NB4 (cell line): ENCODE measurements around the gene JPH3.
"Not testable (repeated sequence)": the region's sequence is repeated elsewhere in the genome, so short reads cannot be mapped to it uniquely, and the experiment has no call there.

Experiments used
- DNase-seq: peaks from one replicate; pipeline ENCODE4 v3.0.0; 2010; ENCODE audit warnings: low read depth
- H3K4me3 ChIP-seq: one replicate; pipeline ENCODE4 v1.5.1; 2011; ENCODE audit warnings: mild to moderate bottlenecking, low read depth, low read length, moderate library complexity
- MYC ChIP-seq: IDR thresholded peaks from 2 replicates; pipeline ENCODE4 v1.6.1; 2011; ENCODE audit warnings: low read depth, low read length
- POLR2A ChIP-seq: IDR thresholded peaks from 2 replicates; pipeline ENCODE4 v1.6.1; 2011; ENCODE audit warnings: mild to moderate bottlenecking; ENCODE audit not compliant: insufficient read length; ENCODE audit errors: extremely low read depth
- TF ChIP-seq, protein P1 (sequence below): IDR thresholded peaks from one replicate; pipeline ENCODE4 v1.5.1; 2012; ENCODE audit warnings: low read depth, low read length
- TF ChIP-seq, protein P2 (sequence below): IDR thresholded peaks from 2 replicates; pipeline ENCODE4 v1.6.1; 2011; ENCODE audit warnings: low read depth, low read length

JPH3 gene

GRCh38 chr16:87715231-87715630 is 112.9 kb downstream of the JPH3 start:
- H3K4me3 ChIP-seq: no peak overlapping the region
- no peak for DNase-seq
- TF ChIP-seq, protein P1, sequence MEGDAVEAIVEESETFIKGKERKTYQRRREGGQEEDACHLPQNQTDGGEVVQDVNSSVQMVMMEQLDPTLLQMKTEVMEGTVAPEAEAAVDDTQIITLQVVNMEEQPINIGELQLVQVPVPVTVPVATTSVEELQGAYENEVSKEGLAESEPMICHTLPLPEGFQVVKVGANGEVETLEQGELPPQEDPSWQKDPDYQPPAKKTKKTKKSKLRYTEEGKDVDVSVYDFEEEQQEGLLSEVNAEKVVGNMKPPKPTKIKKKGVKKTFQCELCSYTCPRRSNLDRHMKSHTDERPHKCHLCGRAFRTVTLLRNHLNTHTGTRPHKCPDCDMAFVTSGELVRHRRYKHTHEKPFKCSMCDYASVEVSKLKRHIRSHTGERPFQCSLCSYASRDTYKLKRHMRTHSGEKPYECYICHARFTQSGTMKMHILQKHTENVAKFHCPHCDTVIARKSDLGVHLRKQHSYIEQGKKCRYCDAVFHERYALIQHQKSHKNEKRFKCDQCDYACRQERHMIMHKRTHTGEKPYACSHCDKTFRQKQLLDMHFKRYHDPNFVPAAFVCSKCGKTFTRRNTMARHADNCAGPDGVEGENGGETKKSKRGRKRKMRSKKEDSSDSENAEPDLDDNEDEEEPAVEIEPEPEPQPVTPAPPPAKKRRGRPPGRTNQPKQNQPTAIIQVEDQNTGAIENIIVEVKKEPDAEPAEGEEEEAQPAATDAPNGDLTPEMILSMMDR: no peak

GRCh38 chr16:87715658-87716057 is 113.3 kb downstream of the JPH3 start:
- H3K4me3 ChIP-seq: no peak overlapping the region
- no peak for DNase-seq

DNA sequence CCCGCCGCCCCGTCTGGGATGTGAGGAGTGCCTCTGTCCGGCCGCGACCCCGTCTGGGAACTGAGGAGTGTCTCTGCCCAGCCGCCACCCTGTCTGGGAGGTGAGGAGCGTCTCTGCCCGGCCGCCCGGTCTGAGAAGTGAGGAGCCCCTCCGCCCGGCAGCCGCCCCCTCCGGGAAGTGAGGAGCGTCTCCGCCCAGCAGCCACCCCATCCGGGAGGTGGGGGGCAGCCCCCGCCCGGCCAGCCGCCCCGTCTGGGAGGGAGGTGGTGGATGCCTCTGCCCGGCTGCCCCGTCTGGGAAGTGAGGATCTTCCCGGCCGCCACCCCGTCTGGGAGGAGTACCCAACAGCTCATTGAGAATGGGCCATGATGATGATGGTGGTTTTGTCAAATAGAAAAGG is 116.5 kb downstream of the JPH3 start:
- not testable (repeated sequence) for DNase-seq, H3K4me3 ChIP-seq

More at GRCh38 chr16:87715658-87716057, 113.3 kb downstream of the JPH3 start:
- TF ChIP-seq, protein P2, sequence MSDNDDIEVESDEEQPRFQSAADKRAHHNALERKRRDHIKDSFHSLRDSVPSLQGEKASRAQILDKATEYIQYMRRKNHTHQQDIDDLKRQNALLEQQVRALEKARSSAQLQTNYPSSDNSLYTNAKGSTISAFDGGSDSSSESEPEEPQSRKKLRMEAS: no peak
- TF ChIP-seq POLR2A: no peak
- TF ChIP-seq MYC: no peak
- TF ChIP-seq, protein P1: no peak

DNA sequence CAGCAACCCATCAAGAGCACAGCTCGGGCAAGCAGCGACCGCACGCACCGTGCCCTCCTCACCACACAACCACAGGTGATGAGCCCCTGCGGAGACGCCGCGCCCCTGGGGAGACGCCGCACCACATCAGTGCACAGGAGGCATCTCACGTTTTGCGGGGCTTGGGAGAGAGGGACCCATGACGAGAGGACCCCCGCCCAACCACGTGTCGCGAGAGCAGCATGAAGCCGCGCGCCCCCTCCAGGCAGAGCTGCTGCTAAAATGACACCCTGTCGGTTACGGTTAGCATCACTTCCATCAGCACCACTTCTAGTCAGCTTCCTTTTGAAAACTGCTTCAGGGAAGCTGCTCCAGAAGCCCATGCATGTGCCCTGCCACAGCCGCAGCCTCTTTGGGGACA is 118.1 kb downstream of the JPH3 start:
- TF ChIP-seq MYC: no peak
- no peak for TF ChIP-seq POLR2A
- TF ChIP-seq, protein P2: no peak
- TF ChIP-seq, protein P1: no peak
- DNase-seq: no peak
- H3K4me3 ChIP-seq: no peak overlapping the region

GRCh38 chr16:87721622-87722585 is 119.6 kb downstream of the JPH3 start:
- H3K4me3 ChIP-seq: no peak overlapping the region
- DNase-seq: no peak
- TF ChIP-seq, protein P2: no peak
- TF ChIP-seq MYC: no peak
- TF ChIP-seq, protein P1: no peak
- TF ChIP-seq POLR2A: no peak

DNA sequence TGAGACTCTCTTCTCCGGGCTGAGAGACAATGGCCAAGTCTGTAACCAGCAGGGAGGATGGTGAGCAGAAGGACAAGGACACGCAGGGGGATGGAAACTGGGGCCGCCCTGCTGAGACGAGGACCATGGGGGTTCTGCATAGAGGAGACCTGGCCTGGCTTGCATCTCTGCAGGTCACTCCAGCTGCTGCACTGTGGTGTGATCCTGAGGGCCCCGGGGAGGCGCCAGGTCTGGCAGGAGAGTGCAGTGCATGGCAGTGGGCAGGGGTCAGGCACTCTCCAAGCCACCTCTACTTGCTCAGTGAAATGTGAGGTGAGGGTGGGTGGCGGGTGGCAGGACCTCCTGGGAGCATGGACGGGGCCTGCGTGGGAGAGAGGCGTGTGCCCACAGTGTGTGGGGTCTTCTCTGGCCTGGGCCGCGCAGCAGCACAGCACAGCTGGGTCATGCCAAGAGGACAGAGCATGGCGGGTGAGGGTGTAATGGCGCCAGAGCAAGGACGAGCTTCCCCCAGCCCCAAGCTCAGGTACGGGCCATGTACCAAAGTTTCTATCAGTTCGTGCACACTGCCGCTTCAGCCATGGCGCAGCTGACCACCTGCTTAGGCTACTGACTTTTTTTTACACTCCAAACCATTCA is 120.4 kb downstream of the JPH3 start:
- TF ChIP-seq MYC (no peak), POLR2A (no peak)
- TF ChIP-seq, protein P2: no peak
- TF ChIP-seq, protein P1: no peak
- no peak overlapping the region for H3K4me3 ChIP-seq
- DNase-seq: no peak
